GM23248 (cell line): ENCODE data around the gene STAT2.

Experiments
- EZH2 ChIP-seq: fragments of 200-600 bp; sonication (generic); IDR thresholded peaks from 2 replicates; pipeline ENCODE4 v1.6.1; 2018; ENCODE audit warnings: antibody characterized with exemption, mild to moderate bottlenecking; ENCODE audit not compliant: insufficient read depth, poor library complexity, severe bottlenecking
- EZH2phosphoT487 ChIP-seq: fragments of 200-600 bp; sonication (generic); IDR thresholded peaks from 2 replicates; pipeline ENCODE4 v1.6.1; 2018; ENCODE audit warnings: antibody characterized with exemption, moderate library complexity, mild to moderate bottlenecking, low read depth; ENCODE audit not compliant: insufficient read depth

DNA sequence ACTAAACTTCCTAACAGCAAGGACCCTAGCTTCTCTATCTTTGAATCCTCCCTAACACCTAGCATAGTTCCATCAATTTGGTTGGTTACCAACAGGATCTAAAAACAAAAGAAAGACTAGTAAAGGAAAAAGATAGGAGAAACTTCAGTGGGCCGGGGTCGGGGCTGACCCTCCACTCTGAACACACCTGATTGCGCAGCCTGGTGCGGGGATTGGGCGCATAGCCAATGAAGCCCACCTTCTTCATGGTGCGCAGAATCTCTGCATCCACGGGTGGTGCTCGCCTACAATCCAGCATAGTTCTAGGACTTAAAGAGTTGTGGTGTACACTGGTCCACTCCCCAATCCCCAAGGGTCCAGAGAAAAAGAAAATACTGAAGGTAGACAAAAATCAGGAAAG lies 33.8 kb downstream of the STAT2 start:
- TF ChIP-seq EZH2phosphoT487 = no peak
- TF ChIP-seq EZH2 = no peak
